Neutrophil (primary cell): ENCODE results near the gene C13orf46.

ENCODE experiments used
- H3K27ac ChIP-seq: fragments of 200-600 bp; sonication (generic); 2 replicates; pipeline ENCODE4 v1.5.1; 2016; ENCODE audit warnings: mild to moderate bottlenecking, moderate library complexity
- H3K27me3 ChIP-seq: fragments of 200-600 bp; sonication (generic); 2 replicates; pipeline ENCODE4 v1.6.0; 2016; ENCODE audit warnings: mild to moderate bottlenecking
- H3K36me3 ChIP-seq: fragments of 200-600 bp; sonication (generic); 2 replicates; pipeline ENCODE4 v1.5.1; 2017
- H3K4me1 ChIP-seq, 2 experiments: fragments of 200-600 bp in 1 of 2; sonication (generic) in 1 of 2; 1 replicate in 1 of 2; 2 replicates in 1 of 2; pipeline versions ENCODE4 v1.5.1 to v1.6.1; 2013 to 2016; ENCODE audit warnings: low read depth in 1 of 2, low read length in 1 of 2, mild to moderate bottlenecking in 1 of 2, moderate library complexity in 1 of 2; ENCODE audit not compliant: control insufficient read depth in 1 of 2, insufficient read depth in 1 of 2
- H3K4me3 ChIP-seq, 2 experiments: fragments of 200-600 bp in 1 of 2; sonication (generic) in 1 of 2; 1 replicate in 1 of 2; 2 replicates in 1 of 2; pipeline ENCODE4 v1.5.1; 2013 to 2016; ENCODE audit warnings: low read depth in 1 of 2, low read length in 1 of 2, mild to moderate bottlenecking in 1 of 2, moderate library complexity in 1 of 2
- H3K9me3 ChIP-seq: fragments of 200-600 bp; sonication (generic); 2 replicates; pipeline ENCODE4 v1.5.1; 2016
- CTCF ChIP-seq: fragments of 200-600 bp; sonication (generic); IDR thresholded peaks from 2 replicates; pipeline ENCODE4 v1.5.1; 2016; ENCODE audit warnings: antibody characterized with exemption

C13orf46 gene

DNA sequence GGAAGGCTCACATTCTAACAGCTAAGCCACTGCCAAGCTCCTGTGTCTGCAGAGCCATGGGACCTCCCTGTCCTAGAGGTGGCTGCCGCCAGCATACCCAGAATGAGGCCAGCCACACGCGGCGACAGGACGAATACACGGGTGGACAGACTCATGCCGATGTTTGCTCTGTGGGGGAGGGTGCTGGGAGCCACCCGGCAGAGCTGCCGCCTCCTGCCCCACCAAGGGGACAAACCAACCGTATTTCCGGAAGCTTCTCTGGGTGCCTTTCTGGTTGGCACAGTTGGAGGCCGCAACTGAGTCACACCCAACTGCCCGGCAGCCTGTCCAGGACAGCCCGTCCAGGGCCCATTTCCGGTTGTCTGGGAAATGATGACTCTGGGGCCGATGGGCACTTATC is 20.3 kb downstream of the C13orf46 start:
- no peak overlapping the region for H3K4me3 ChIP-seq
- peaks cover 0 to 8% of the 10 kb centered on the region in 2 experiments for H3K4me1 ChIP-seq
- no peaks in the 10 kb centered on the region for H3K9me3 ChIP-seq
- H3K27ac ChIP-seq, result no peak overlapping the region
- TF ChIP-seq CTCF, result no peak
- no peaks in the 10 kb centered on the region for H3K36me3 ChIP-seq
- H3K27me3 ChIP-seq, result peaks cover 16% of the 10 kb centered on the region

DNA sequence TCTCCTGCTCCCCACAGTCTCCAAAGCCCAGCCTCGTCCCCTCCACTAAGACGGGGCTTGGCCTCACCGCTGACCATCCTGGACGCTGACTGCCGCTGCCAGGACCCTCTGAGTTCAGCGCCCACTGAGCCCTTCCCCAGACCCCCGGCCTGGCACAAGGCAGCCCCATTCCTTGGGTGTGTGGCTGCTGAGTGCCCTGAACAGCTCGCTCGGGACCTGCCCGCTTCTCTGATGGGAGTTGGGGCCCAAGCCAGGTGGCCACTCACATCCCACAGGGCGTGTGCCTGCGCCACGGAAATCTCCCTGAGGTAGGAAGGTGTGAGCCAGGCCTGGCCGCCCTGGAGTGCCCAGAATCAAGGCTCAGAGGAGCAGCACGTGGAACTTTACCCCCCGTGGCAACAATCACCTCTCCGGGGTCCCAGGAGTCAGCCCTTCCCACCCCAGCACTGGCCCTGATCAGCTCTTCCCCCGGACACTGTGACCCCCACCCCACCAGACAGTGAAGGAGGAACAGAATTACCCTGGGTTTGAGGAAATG is 20.8 kb downstream of the C13orf46 start:
- Histone ChIP-seq H3K9me3 (no peaks in the 10 kb centered on the region), H3K36me3 (no peaks in the 10 kb centered on the region), H3K4me3 (no peak overlapping the region), H3K27ac (no peak overlapping the region), H3K4me1 (peaks cover 0 to 8% of the 10 kb centered on the region in 2 experiments), H3K27me3 (peaks cover 16% of the 10 kb centered on the region)
- no peak for TF ChIP-seq CTCF

- H3K4me3 ChIP-seq, result no peak overlapping the region
- no peak for TF ChIP-seq CTCF
- no peak overlapping the region for H3K27ac ChIP-seq
- H3K36me3 ChIP-seq, result no peaks in the 10 kb centered on the region
- peaks cover 16% of the 10 kb centered on the region for H3K27me3 ChIP-seq
- H3K4me1 ChIP-seq, result peaks cover 0 to 8% of the 10 kb centered on the region in 2 experiments
- no peaks in the 10 kb centered on the region for H3K9me3 ChIP-seq
Measured at GRCh38 chr13:113952151-113952982, 21.5 kb downstream of the C13orf46 start.

DNA sequence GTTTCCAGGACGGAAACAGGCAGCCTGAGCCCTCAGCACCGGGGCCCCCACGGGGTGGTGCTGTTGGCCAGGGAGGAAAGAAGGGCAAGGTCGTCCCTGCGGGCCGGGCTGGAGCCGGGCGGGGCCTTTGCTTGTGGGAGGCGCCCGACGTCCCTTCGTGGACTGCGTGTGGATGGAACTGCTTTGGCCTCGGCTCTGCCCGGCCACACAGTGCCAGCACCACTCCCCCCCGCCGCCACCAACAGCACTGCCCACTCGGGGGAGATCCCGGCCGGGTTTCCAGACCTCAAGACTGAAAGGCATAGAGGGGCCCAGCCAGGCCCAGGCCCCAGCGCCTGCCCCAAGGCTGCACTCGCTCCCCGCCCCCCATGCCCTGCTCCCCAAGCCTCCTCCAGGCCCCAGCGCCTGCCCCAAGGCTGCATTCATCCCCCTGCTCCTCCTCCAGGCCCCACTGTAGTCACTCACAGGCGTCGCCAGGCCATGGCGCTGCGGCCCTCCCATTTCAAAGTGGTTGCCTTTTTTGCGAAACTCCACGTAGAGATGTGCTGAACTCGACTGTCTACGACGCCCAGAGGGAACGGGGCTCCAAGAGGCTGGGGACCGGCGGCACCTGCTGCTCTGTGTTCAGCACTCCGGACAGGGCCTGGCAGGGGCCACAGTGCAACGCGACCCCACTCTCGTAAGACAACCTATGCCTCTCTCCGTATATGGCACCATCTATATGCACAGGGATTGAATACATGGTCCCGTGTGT is 22.5 kb downstream of the C13orf46 start:
- Histone ChIP-seq H3K9me3 (no peaks in the 10 kb centered on the region), H3K27ac (no peak overlapping the region), H3K4me1 (peaks cover 0 to 8% of the 10 kb centered on the region in 2 experiments), H3K36me3 (no peaks in the 10 kb centered on the region), H3K27me3 (peaks cover 16% of the 10 kb centered on the region), H3K4me3 (peak overlapping the region in 1 of 2 experiments; percentile 29)
- peak; percentile 55 for TF ChIP-seq CTCF

- Histone ChIP-seq H3K4me3 (peak overlapping the region in 1 of 2 experiments; percentile 29), H3K27me3 (peaks cover 16% of the 10 kb centered on the region), H3K9me3 (no peaks in the 10 kb centered on the region), H3K4me1 (peaks cover 0 to 8% of the 10 kb centered on the region in 2 experiments), H3K27ac (no peak overlapping the region), H3K36me3 (no peaks in the 10 kb centered on the region)
- no peak for TF ChIP-seq CTCF
Measured at GRCh38 chr13:113950451-113951245, 23.2 kb downstream of the C13orf46 start.
